Rectal smooth muscle tissue (tissue), 1 donor: ENCODE measurements around the gene ABCB8.

Experiments
- H3K27ac ChIP-seq: one replicate; pipeline ENCODE4 v1.7.0; 2013; ENCODE audit warnings: low read depth, low read length, inconsistent platforms
- H3K27me3 ChIP-seq: one replicate; pipeline ENCODE4 v1.7.0; 2013; ENCODE audit warnings: low read length; ENCODE audit not compliant: control insufficient read depth, insufficient read depth
- H3K36me3 ChIP-seq: one replicate; pipeline ENCODE4 v1.7.0; 2013; ENCODE audit warnings: low read length; ENCODE audit not compliant: control insufficient read depth, insufficient read depth
- H3K4me1 ChIP-seq: one replicate; pipeline ENCODE4 v1.7.0; 2013; ENCODE audit warnings: low read length; ENCODE audit not compliant: control insufficient read depth, insufficient read depth
- H3K4me3 ChIP-seq: one replicate; pipeline ENCODE4 v1.7.0; 2013; ENCODE audit warnings: low read length
- H3K9ac ChIP-seq: one replicate; pipeline ENCODE4 v1.7.0; 2013; ENCODE audit warnings: low read length

The ABCB8 gene

GRCh38 chr7:151069841-151070573 is 41.8 kb downstream of the ABCB8 start:
- Histone ChIP-seq H3K27ac (no peak overlapping the region), H3K36me3 (peaks cover 58% of the 10 kb centered on the region)

GRCh38 chr7:151070574-151070960 is 42.3 kb downstream of the ABCB8 start:
- Histone ChIP-seq H3K27me3 (no peaks in the 10 kb centered on the region), H3K36me3 (peaks cover 57% of the 10 kb centered on the region), H3K4me1 (no peaks in the 10 kb centered on the region), H3K4me3 (no peak overlapping the region), H3K27ac (no peak overlapping the region), H3K9ac (no peak overlapping the region)

More at GRCh38 chr7:151069841-151070573, 41.8 kb downstream of the ABCB8 start:
- H3K27me3 ChIP-seq: no peaks in the 10 kb centered on the region
- no peak overlapping the region for H3K9ac ChIP-seq
- H3K4me3 ChIP-seq: no peak overlapping the region
- no peaks in the 10 kb centered on the region for H3K4me1 ChIP-seq

- Histone ChIP-seq H3K27ac (no peak overlapping the region), H3K36me3 (peaks cover 62% of the 10 kb centered on the region), H3K4me3 (no peak overlapping the region), H3K27me3 (no peaks in the 10 kb centered on the region), H3K9ac (no peak overlapping the region), H3K4me1 (no peaks in the 10 kb centered on the region)
These were observed 43.0 kb downstream of the ABCB8 start for GRCh38 chr7:151071032-151071866.

- Histone ChIP-seq H3K9ac (no peak overlapping the region), H3K4me1 (no peaks in the 10 kb centered on the region), H3K27ac (no peak overlapping the region), H3K36me3 (peaks cover 44% of the 10 kb centered on the region), H3K27me3 (no peaks in the 10 kb centered on the region), H3K4me3 (no peak overlapping the region)
These were observed 45.7 kb downstream of the ABCB8 start for GRCh38 chr7:151073990-151074389.

- no peaks in the 10 kb centered on the region for H3K27me3 ChIP-seq
- H3K4me1 ChIP-seq: peaks cover 7% of the 10 kb centered on the region
- H3K4me3 ChIP-seq: no peak overlapping the region
- H3K9ac ChIP-seq: no peak overlapping the region
- H3K36me3 ChIP-seq: peaks cover 40% of the 10 kb centered on the region
- no peak overlapping the region for H3K27ac ChIP-seq
These were observed 46.8 kb downstream of the ABCB8 start for GRCh38 chr7:151074817-151075661.

- peaks cover 35% of the 10 kb centered on the region for H3K36me3 ChIP-seq
- H3K4me1 ChIP-seq: peaks cover 7% of the 10 kb centered on the region
- H3K9ac ChIP-seq: no peak overlapping the region
- H3K27ac ChIP-seq: no peak overlapping the region
- H3K27me3 ChIP-seq: no peaks in the 10 kb centered on the region
- no peak overlapping the region for H3K4me3 ChIP-seq
These were observed 47.4 kb downstream of the ABCB8 start for GRCh38 chr7:151075662-151075971.

GRCh38 chr7:151075978-151076426 is 47.8 kb downstream of the ABCB8 start:
- H3K27me3 ChIP-seq: no peaks in the 10 kb centered on the region
- no peak overlapping the region for H3K4me3 ChIP-seq
- no peak overlapping the region for H3K27ac ChIP-seq
- H3K36me3 ChIP-seq: peaks cover 31% of the 10 kb centered on the region
- H3K4me1 ChIP-seq: peaks cover 10% of the 10 kb centered on the region
- H3K9ac ChIP-seq: no peak overlapping the region

- no peak overlapping the region for H3K27ac ChIP-seq
- H3K36me3 ChIP-seq: peaks cover 22% of the 10 kb centered on the region
- no peak overlapping the region for H3K4me3 ChIP-seq
- H3K27me3 ChIP-seq: no peaks in the 10 kb centered on the region
- H3K9ac ChIP-seq: no peak overlapping the region
- peaks cover 18% of the 10 kb centered on the region for H3K4me1 ChIP-seq
These were observed 48.8 kb downstream of the ABCB8 start for GRCh38 chr7:151076863-151077704.

GRCh38 chr7:151077705-151078232 is 49.5 kb downstream of the ABCB8 start:
- Histone ChIP-seq H3K4me1 (peaks cover 24% of the 10 kb centered on the region), H3K9ac (no peak overlapping the region), H3K4me3 (no peak overlapping the region), H3K27ac (no peak overlapping the region), H3K36me3 (peaks cover 21% of the 10 kb centered on the region), H3K27me3 (no peaks in the 10 kb centered on the region)

GRCh38 chr7:151078233-151079040 is 50.2 kb downstream of the ABCB8 start:
- H3K9ac ChIP-seq: no peak overlapping the region
- H3K4me1 ChIP-seq: peaks cover 25% of the 10 kb centered on the region
- H3K27me3 ChIP-seq: no peaks in the 10 kb centered on the region
- H3K4me3 ChIP-seq: no peak overlapping the region
- H3K36me3 ChIP-seq: peaks cover 21% of the 10 kb centered on the region
- H3K27ac ChIP-seq: no peak overlapping the region
